Sciatic nerve (tissue), 2 donors: ENCODE measurements around the gene NFIB. TPM values are rescaled to one million over a fixed set of nuclear protein-coding genes. Genes with fewer than 3 reads are reported as not detected.
A peak's percentile ranks its signal among the peaks of the same experiment; 100 is the strongest.

ENCODE experiments used
- ATAC-seq: fragments of 200-7000 bp; cut with Tn5 transposase; one replicate; pipeline ENCODE4 v1.9.1; 2020; ENCODE audit warnings: mild to moderate bottlenecking, moderate library complexity
- DNase-seq: peaks from one replicate; pipeline ENCODE4 v3.0.0-alpha.2; 2020; ENCODE audit warnings: low spot score
- intact Hi-C: fragments of 100-400 bp; cut with DNase I; formaldehyde crosslinking; loops from one replicate; pipeline ENCODE4 v1.14.2; 2022
- total RNA-seq: library from RNA; stranded (reverse); fragmentation: NEBNext Ultra II Directional; extraction: Animal tissue kit (Norgen Biotek cat#: 25700); gene quantifications from one replicate; pipeline ENCODE4 v1.2.1, GENCODE V29; 2021
- donor health status: DM: no; HTN: no; CAD: no.
- donor health status: DM: no; HTN: no; CAD: no.

Gene NFIB
- total RNA-seq, 1 donor from 2014 or later = 137 TPM

- DNase-seq (no peak), ATAC-seq (peak; percentile 28)
- intact Hi-C loops = no loop called here
Observed at GRCh38 chr9:14043483-14043882, 270.5 kb downstream of the NFIB start.

GRCh38 chr9:14037331-14037730 is 276.6 kb downstream of the NFIB start:
- intact Hi-C loops = no loop called here
- DNase-seq (no peak), ATAC-seq (no peak)

GRCh38 chr9:14033067-14033466 is 280.9 kb downstream of the NFIB start:
- intact Hi-C loops = no loop called here
- ATAC-seq = no peak
- no peak for DNase-seq
